GM12878 (cell line): ENCODE data around the gene C14orf119. TPM values are rescaled to one million over a fixed set of nuclear protein-coding genes. Genes with fewer than 3 reads are reported as not detected.

Experiments
- ATAC-seq: fragments of 200-7000 bp; cut with Tn5 transposase; 3 replicates; pipeline ENCODE4 v1.9.1; 2020; ENCODE audit warnings: mild to moderate bottlenecking, moderate library complexity
- BruUV-seq: library from RNA; stranded (reverse); fragments of 400-500 nt; replicated peaks from 2 replicates; lab custom pipeline; 2021; lab: Mats Ljungman, UMichigan
- CTCF ChIA-PET: fragments of 300-600 bp; sonication (Branson Sonifier 250); formaldehyde crosslinking; extraction: SDS; loops from one replicate; lab custom pipeline; 2021; ENCODE audit warnings: inconsistent platforms; lab: Yijun Ruan, JAX
- POLR2A ChIA-PET: fragments of 350-600 bp; formaldehyde crosslinking; extraction: SDS; loops from one replicate; lab custom pipeline; 2021; ENCODE audit warnings: inconsistent platforms; lab: Charles Lee
- RAD21 ChIA-PET: fragments of 300-600 bp; sonication (Branson Sonifier 250); formaldehyde crosslinking; loops from one replicate; lab custom pipeline; 2023; ENCODE audit warnings: antibody characterized with exemption; ENCODE audit not compliant: unreplicated experiment; lab: Charles Lee
- SMC1A ChIA-PET: fragments of 300-600 bp; sonication (Branson Sonifier 250); formaldehyde crosslinking; loops from one replicate; lab custom pipeline; 2023; ENCODE audit not compliant: unreplicated experiment, uncharacterized antibody; lab: Charles Lee
- DNase-seq: peaks from one replicate; pipeline ENCODE4 v3.0.0-alpha.2; 2011; ENCODE audit warnings: low read depth, low spot score
- FAIRE-seq: peaks from 3 replicates; lab custom pipeline; 2011; peaks lifted over from hg19 to GRCh38; lab: Jason Lieb, UNC
- H2AFZ ChIP-seq: 2 replicates; pipeline ENCODE4 v1.6.0; 2011; ENCODE audit warnings: low read depth, low read length, control low read depth; ENCODE audit not compliant: control insufficient read depth
- H3K27ac ChIP-seq: 2 replicates; pipeline ENCODE4 v1.5.1; 2011; ENCODE audit warnings: control low read depth; ENCODE audit not compliant: control insufficient read depth, insufficient read depth
- H3K27me3 ChIP-seq, 2 experiments: replicated peaks in 1 of 2; 2 replicates each; pipeline versions ENCODE4 v1.6.0 to v1.6.1; 2011; ENCODE audit warnings: low read length in 1 of 2; ENCODE audit not compliant: control insufficient read depth in 2 of 2, insufficient read depth in 2 of 2
- H3K36me3 ChIP-seq, 2 experiments: 2 replicates each; pipeline ENCODE4 v1.5.1; 2011; ENCODE audit warnings: low read length in 1 of 2; ENCODE audit not compliant: control insufficient read depth in 2 of 2, insufficient read depth in 2 of 2
- H3K4me1 ChIP-seq: 2 replicates; pipeline ENCODE4 v1.6.1; 2011; ENCODE audit warnings: mild to moderate bottlenecking, low read length, moderate library complexity, mixed read lengths; ENCODE audit not compliant: control insufficient read depth, insufficient read depth
- H3K4me2 ChIP-seq: 2 replicates; pipeline ENCODE4 v1.6.0; 2011; ENCODE audit warnings: control low read depth; ENCODE audit not compliant: control insufficient read depth, insufficient read depth
- H3K4me3 ChIP-seq: fragments of 200-600 bp; sonication (generic); 2 replicates; pipeline ENCODE4 v1.5.1; 2016
- H3K79me2 ChIP-seq: 2 replicates; pipeline ENCODE4 v1.6.0; 2011; ENCODE audit warnings: low read length; ENCODE audit not compliant: control insufficient read depth, insufficient read depth
- H3K9ac ChIP-seq: 2 replicates; pipeline ENCODE4 v1.8.0; 2011; ENCODE audit warnings: low read length, control low read depth, mixed read lengths; ENCODE audit not compliant: control insufficient read depth, insufficient read depth
- H3K9me3 ChIP-seq: replicated peaks from 3 replicates; pipeline ENCODE4 v1.5.1; 2011; ENCODE audit warnings: mild to moderate bottlenecking, low read length; ENCODE audit not compliant: control insufficient read depth, insufficient read depth
- H4K20me1 ChIP-seq: 2 replicates; pipeline ENCODE4 v1.6.0; 2011; ENCODE audit not compliant: control insufficient read depth, insufficient read depth
- CREM ChIP-seq: IDR thresholded peaks from 2 replicates; pipeline ENCODE4 v1.6.1; 2014; ENCODE audit warnings: antibody characterized with exemption, low read depth
- ETV6 ChIP-seq, 2 experiments: fragments of 450-650 bp in 1 of 2; IDR thresholded peaks in 1 of 2; conservative IDR thresholded peaks in 1 of 2; 2 replicates each; pipeline ENCODE4 v1.6.1; 2014; ENCODE audit warnings: antibody characterized with exemption in 1 of 2, borderline replicate concordance in 1 of 2, low read depth in 1 of 2, mild to moderate bottlenecking in 1 of 2, moderate library complexity in 1 of 2
- KAT2A ChIP-seq: conservative IDR thresholded peaks from 2 replicates; pipeline ENCODE4 v1.6.1; 2011; ENCODE audit warnings: low read depth, low read length; ENCODE audit not compliant: control insufficient read depth
- MEF2A ChIP-seq: IDR thresholded peaks from 2 replicates; pipeline ENCODE4 v1.6.1; 2011; ENCODE audit warnings: low read depth, mild to moderate bottlenecking, low read length, moderate library complexity; ENCODE audit not compliant: insufficient read depth
- NFXL1 ChIP-seq: fragments of 450-650 bp; IDR thresholded peaks from 2 replicates; pipeline ENCODE4 v1.6.1; 2017; ENCODE audit warnings: antibody characterized with exemption, mild to moderate bottlenecking, borderline replicate concordance
- RUNX3 ChIP-seq: IDR thresholded peaks from 2 replicates; pipeline ENCODE4 v1.6.1; 2012; ENCODE audit warnings: low read length, inconsistent platforms
- SUPT20H ChIP-seq: IDR thresholded peaks from 2 replicates; pipeline ENCODE4 v1.6.1; 2011; ENCODE audit warnings: low read depth, mild to moderate bottlenecking, low read length, moderate library complexity, borderline replicate concordance; ENCODE audit not compliant: control insufficient read depth
- WGBS: methylation state at CpG from one replicate; pipeline ENCODE4 v1.1.6; 2016; ENCODE audit warnings: low lambda C conversion rate; ENCODE audit not compliant: insufficient replicate concordance, insufficient coverage; ENCODE audit errors: missing lambda C conversion rate; 5-methylcytosine and 5-hydroxymethylcytosine counted together
- in situ Hi-C: fragments of 300-500 bp; cut with MboI; formaldehyde crosslinking; loops from 9 replicates; pipeline ENCODE4 v1.14.3; 2018; ENCODE audit warnings: mixed read lengths
- intact Hi-C: fragments of 100-400 bp; cut with micrococcal nuclease; formaldehyde crosslinking; loops from one replicate; pipeline ENCODE4 v1.14.2; 2022; ENCODE audit not compliant: unreplicated experiment
- polyA plus RNA-seq, 11 experiments: library from polyadenylated mRNA; depleted of rRNA in 4 of 11; unstranded in 6 of 11; stranded (reverse) in 5 of 11; fragments of >200 nt; fragmentation: Nextera tagmentation in 4 of 11; fragmentation: Illumina TruSeq in 1 of 11; extraction: Ambion mirVana in 4 of 11; extraction: Trizol in 1 of 11; gene quantifications; 1 replicate in 1 of 11; 2 replicates in 10 of 11; pipeline versions ENCODE4 v1.2.1 to v1.2.3, GENCODE V29; 2011 to 2016; ENCODE audit warnings: inconsistent platforms in 2 of 11, missing spikeins in 2 of 11, low read depth in 1 of 11
- total RNA-seq, 4 experiments: library from RNA; depleted of rRNA in 3 of 4; stranded (reverse); fragments of >200 nt in 3 of 4; fragmentation: Illumina TruSeq in 1 of 4; extraction: Trizol in 1 of 4; gene quantifications; 2 replicates each; pipeline versions ENCODE4 v1.2.1 to v1.2.3, GENCODE V29; 2013 to 2021
- TF ChIP-seq, protein P1 (sequence below): IDR thresholded peaks from 2 replicates; pipeline ENCODE4 v1.6.1; 2012; ENCODE audit warnings: low read depth, low read length, improper control_type of control experiment

The C14orf119 gene
- total and polyA plus RNA-seq, 10 of the 15 experiments (the other 5 are each of a cell fraction or from before 2014, with no cell fraction given): 32.3 to 228 (median 57.6) TPM

DNA sequence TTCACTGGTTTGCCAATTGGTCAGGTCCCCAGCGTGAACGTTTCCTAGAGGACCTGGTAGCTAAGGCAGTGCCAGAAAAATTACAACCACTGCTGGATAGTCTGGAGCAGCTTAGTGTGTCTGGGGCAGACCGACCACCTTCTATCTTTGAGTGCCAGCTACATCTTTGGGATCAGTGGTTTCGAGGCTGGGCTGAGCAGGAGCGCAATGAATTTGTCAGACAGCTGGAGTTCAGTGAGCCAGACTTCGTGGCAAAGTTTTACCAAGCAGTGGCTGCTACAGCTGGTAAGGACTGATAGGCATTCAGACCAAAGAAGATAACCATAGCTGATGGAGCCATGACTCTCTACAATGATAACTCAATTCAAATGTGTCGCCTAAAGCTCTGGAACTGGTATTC lies 2.5 kb downstream of the C14orf119 start:
- SMC1A ChIA-PET: interaction anchor here (1.3 to 1.5 kb wide), 2 partner anchors 20 to 29 kb away, joined by 3 to 4 read pairs; no protein-coding TSS in a partner anchor
- in situ Hi-C loops: no loop called here
- no TSS peak for BruUV-seq
- Histone ChIP-seq H3K4me2 (no peak overlapping the region), H3K4me1 (peaks cover 3% of the 10 kb centered on the region; the same call in 1 of the 2 replicates), H3K4me3 (no peak overlapping the region), H2AFZ (no peak overlapping the region), H3K27me3 (no peaks in the 10 kb centered on the region), H3K27ac (no peak overlapping the region), H3K36me3 (peaks cover 0 to 8% of the 10 kb centered on the region in 2 experiments; a peak in 1 of 4 replicates), H3K9ac (no peak overlapping the region), H3K9me3 (no peaks in the 10 kb centered on the region), H4K20me1 (0 out of 2 replicates have a peak, but pooled peaks cover 7% of the 10 kb centered on the region), H3K79me2 (peaks cover 46% of the 10 kb centered on the region)
- no peak for ATAC-seq
- DNase-seq: no peak
- WGBS: 92% methylated on average over 7 of the region's 7 CpGs
- POLR2A ChIA-PET: no interaction called here
- no peak for FAIRE-seq
- TF ChIP-seq ETV6 (conservative IDR thresholded peaks at IDR 0.05 in 1 of 2, IDR thresholded peaks at IDR 0.05 in 1 of 2; ENCODE audit: borderline replicate concordance in 1 of 2, low read depth in 1 of 2) (no peak), MEF2A (no peak), SUPT20H (no peak), NFXL1 (no peak), CREM (no peak), RUNX3 (no peak), KAT2A (no peak)
- TF ChIP-seq, protein P1, sequence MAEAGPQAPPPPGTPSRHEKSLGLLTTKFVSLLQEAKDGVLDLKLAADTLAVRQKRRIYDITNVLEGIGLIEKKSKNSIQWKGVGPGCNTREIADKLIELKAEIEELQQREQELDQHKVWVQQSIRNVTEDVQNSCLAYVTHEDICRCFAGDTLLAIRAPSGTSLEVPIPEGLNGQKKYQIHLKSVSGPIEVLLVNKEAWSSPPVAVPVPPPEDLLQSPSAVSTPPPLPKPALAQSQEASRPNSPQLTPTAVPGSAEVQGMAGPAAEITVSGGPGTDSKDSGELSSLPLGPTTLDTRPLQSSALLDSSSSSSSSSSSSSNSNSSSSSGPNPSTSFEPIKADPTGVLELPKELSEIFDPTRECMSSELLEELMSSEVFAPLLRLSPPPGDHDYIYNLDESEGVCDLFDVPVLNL: no peak
- intact Hi-C loops: no loop called here
- CTCF ChIA-PET: interaction anchor here (0.6 to 5.8 kb wide), 4 partner anchors 21 to 1287 kb away, joined by 3 to 28 read pairs (median 4); no protein-coding TSS in a partner anchor
- RAD21 ChIA-PET: no interaction called here
